Fibroblast of skin of right quadriceps (primary cell): ENCODE measurements around the gene NALCN.

ENCODE experiments used
- DNase-seq: peaks from one replicate; pipeline ENCODE4 v3.0.0-alpha.2; 2013

Gene NALCN

DNA sequence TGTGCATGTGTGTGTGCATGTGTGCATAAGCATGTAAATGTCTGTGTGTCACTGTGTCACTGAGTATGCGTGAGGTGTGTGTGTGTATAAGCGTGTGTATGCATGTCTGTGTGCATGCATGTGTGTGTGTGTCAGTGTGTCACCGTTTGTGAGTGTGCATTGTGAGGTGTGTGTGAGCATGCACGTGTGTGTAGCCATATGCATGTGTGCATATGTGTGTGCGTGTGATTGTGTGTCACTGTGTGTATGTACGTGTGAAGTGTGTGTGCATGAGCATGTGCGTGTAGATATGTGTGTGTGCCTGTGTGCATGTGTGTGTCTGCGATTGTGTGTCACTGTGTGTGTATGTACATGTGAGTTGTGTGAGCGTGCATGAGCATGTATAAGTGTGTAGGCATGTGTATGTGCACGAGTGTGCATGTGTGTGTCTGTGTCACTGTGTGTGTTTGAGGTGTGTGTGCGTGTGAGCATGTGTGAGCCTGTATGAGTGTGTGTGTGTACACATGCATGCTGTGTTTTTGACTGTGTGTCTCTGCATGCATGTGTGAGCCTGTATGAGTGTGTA is 144.5 kb downstream of the NALCN start:
- no peak for DNase-seq

DNA sequence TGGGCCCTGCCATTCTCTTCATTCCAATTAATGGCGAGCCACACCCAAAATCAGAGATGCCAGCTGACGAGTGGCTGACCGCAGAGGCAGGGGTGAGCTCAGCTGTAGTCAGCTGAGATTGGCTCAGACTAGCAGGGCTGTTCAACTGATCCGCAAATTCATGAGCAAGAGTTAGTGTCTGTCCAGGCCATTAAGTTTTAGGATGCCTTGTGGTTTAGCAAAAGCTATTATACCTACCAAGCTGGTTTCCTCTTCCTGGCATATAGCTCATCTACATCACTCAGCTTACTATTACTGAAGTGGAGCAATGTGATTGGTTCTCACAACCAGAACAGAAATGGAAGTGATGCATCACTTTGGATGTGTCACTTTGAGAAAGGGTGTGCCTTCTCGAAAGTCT is 148.7 kb downstream of the NALCN start:
- peak; percentile 28 for DNase-seq

DNA sequence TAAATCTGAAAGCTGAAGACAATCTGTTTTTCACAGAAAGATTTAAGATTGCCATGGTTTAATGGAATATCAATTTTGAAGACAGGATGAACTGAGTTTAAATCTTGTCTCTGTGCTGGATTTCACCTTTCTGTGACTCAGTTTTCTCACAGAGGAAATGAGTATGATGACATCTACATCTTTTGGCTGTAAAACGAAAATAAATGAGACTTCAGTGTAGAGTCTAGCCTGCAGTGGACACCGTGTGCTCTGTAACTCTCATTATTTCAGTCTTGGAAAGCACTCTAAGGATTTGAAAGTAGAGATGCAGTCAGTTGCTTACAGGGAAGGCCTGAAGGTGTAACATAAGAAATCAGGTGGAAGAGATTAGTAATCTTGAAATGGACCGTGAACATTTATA is 150.4 kb downstream of the NALCN start:
- DNase-seq = peak; percentile 3

DNA sequence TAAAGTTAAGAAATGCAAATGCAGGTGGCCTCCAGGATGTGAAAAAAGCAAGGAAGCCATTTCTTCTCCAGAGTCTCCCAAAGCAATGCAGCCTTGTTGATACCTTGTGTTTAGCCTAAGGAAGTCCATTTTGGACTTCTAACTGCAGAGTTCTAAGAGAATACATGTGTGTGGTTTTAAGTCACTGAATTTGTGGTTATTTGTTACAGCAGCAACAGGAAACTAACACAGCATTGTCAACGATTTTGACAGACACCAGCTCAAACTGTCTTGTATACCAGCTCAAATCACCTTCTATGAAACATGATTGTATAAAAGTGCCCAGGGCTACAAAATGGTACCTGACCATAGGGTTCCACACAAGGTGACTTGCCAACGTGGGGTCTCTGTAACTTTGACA is 151.4 kb downstream of the NALCN start:
- no peak for DNase-seq

DNA sequence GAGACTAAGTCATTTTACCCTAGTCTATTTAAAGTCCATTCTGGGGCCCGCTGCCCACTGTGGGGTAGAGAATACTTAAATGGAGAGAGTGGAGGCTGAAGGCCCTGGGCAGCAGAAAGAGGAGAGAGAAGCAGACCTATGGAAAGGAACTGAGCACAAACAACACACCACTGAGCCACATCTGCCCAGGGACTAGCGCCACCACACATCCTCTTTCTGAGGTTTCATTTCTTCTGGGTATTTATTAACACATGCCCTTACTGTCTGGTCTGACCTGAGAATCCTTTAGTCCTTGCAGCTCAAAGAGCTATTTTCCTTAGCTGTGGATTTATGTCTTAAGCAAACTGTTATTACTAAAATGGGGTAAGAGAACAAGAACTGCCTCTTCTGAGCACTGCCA is 154.0 kb downstream of the NALCN start:
- no peak for DNase-seq

DNA sequence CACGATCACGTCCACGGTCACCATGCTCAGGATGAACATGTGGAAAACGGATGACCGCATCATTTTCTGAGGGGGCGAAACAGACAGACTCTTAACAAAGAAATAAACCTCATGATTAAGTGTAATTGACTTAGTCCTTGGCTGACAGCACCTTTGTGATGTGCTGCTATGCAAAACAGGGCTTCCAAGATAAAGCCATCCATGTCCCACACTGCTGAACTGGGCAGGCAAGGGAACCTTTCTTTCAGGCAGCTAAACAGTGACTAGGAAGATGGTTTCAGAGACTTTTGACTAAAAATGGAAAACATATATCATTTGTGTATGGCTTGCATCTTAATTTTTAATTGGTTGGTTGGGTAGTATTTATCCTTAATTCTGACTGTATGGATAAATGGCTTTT is 157.8 kb downstream of the NALCN start:
- DNase-seq = no peak

DNA sequence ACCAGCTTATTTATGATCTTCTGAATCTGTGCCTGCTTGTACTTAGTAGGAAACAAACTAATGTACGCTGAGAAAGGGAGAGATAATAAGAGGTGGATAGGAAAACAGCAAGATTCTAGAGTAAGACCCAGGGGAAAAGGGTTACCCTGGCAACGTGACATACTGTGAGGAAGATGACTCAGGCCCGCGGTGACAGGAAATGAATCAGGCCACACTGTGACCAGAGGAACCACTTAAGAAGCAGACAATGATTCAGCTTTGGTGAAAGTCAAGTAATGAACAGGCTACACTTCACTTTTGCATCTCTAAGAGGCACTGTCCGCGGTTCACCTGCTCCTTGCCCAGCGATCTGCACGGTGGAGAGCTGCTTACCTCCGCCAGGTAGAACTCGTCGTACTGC is 158.2 kb downstream of the NALCN start:
- peak; percentile 93 for DNase-seq

- no peak for DNase-seq
Measured at GRCh38 chr13:101248739-101249514, 167.4 kb downstream of the NALCN start.

DNA sequence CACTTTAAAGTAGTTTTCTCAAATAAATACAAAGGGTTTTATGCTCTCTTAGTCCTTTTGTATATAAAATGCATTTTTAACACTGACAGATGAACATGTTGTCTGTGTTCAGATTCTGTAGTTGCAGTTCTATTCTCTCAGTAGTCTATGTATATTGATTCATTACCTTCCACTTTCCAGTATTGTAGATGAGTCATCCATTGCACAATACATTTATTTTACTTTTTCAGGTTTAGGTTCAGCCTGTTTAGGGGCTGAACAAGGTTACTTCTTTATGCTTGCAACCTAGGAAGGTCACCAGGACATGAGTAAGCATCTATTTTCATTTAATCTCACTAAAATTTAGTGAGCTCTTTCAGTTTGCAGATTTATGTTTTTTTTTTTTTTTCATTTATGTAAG is 173.6 kb downstream of the NALCN start:
- DNase-seq = peak; percentile 9

DNA sequence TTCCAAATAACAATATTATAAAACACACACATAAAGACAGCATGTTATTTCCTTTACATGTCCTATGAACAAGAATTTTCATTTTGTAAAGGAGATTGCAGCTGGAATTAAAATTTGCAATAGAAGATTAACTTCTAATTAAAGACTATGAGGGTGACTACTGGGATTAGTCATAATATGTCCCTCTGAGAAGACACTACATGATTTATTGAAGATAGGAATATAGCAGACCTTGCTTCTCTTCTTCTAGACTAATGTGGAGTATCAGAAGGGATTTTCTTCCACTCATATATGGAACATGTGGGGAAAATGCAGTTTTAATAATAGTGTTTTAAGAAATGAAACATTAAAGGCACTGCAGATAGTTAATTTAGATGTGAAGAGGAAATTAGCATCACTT is 177.8 kb downstream of the NALCN start:
- DNase-seq = no peak

DNA sequence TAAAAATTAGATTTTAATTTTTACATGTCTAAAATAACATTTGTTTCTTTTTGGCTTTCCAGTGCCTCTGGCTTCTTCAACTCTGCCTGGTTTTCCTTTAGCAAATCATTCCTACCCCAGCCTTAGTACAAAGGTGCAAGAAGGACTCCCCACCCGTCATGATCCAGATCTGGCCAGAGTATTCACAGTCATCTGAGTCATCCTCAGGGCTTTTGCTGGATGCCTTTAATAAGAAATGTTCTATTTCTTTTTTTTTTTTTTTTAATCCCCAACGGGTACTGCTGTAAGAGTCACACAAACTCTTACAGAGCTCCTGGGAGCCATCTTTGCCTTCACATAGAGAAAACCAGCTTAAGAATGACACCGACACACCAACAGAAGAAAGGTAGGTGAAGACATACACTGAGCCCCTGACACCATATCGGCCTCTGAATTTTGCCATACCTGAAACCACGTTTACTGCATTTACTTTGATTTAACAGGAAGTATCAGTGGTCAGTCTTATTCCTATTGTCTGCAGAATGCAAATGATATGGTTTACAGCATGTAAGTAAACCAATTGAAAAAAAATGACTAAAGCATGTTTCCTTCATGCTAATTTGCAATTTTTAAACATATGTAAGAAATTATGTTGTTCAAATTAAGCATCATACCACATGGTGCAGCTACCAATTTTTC is 184.4 kb downstream of the NALCN start:
- DNase-seq = peak; percentile 9

GRCh38 chr13:101230271-101230890 is 185.9 kb downstream of the NALCN start:
- DNase-seq = no peak

DNA sequence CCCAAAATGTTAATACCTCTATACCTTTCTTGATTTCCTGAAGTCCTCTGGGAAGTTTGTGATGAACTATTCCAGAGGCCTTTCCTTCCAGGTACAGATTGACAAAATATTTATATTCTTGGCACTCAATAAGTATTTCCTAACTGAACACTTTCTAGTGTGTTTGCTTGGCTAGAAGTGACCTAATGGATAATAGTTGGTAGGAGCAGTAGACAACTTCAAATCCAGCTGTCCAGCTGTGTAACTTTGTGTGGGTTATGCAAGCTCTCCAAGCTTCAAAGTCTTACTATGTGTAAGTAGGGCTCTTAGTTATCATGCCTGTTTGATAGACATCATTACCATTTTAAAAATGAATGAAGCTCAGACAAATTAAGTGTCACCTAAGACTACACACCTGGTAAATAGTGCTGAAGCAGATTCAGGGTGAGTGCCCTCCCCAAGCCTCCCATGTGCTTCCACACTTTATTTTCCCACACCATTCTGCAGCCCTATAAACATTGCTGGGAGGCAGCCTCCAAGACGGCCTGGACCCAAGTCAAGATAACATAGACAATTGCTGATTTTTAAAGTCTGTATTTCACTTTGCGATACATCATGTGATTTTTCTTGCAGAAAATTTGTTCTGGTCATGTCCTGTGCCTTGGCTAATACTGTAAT is 196.6 kb downstream of the NALCN start:
- DNase-seq = no peak

DNA sequence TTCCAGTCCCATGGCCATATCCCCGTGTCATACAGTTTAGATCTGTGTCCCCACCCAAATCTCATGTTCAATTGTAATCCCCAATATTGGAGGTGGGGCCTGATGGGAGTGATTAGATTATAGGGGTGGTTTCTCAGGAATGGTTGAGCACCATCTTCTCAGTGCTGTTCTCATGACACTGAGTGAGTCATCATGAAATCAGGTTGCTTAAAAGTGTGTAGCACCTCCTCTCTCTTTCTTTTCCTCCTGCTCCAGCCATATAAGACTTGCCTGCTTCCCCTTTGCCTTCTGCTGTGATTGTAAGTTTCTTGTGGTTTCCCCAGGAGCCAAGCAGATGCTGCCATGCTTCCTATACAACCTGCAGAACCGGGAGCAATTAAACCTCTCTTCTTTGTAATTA is 197.8 kb downstream of the NALCN start:
- DNase-seq = peak; percentile 14

GRCh38 chr13:101217086-101217485 is 199.2 kb downstream of the NALCN start:
- DNase-seq = no peak

DNA sequence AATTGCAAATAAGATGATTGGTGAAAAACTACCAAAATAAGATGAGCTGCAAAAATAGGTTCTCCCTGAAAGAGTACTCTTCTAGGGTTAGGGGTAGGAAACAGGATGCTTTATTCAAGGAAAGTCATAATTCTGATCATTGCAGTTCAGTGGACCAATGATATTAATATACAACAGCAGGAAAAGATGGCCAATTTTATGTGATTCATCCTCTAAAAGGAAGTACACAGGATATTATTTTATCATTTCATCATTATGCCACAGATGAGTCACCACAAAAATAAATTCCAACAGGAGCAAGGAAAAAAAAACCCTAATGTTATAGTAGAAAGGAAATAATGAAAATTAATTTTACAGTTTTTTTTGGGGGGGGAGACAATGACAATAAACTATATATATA is 205.0 kb downstream of the NALCN start:
- DNase-seq = peak; percentile 63

- peak; percentile 1 for DNase-seq
Measured at GRCh38 chr13:101210774-101211173, 205.5 kb downstream of the NALCN start.

GRCh38 chr13:101209206-101209893 is 207.0 kb downstream of the NALCN start:
- DNase-seq = no peak

GRCh38 chr13:101205408-101205807 is 210.9 kb downstream of the NALCN start:
- no peak for DNase-seq

- no peak for DNase-seq
Measured at GRCh38 chr13:101204270-101205020, 211.9 kb downstream of the NALCN start.

DNA sequence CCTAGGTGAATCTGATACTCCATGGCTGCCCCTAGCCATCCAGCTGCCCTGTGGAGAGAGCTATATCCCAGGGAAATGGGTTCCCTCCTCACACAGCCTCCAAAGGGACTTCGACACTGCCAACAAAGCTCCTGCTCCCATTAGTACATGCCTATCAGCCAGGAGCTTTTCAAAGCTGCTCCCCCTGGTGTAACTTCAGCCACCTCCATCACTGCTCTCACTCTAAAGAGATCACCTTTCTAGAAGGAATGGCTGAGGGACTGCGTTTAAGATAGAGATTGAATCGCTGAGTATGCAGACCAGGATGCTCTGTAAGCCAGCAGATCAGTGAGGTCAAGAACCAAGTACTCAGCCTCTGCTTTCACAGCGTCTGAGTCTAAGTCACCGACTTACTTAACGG is 213.7 kb downstream of the NALCN start:
- no peak for DNase-seq

DNA sequence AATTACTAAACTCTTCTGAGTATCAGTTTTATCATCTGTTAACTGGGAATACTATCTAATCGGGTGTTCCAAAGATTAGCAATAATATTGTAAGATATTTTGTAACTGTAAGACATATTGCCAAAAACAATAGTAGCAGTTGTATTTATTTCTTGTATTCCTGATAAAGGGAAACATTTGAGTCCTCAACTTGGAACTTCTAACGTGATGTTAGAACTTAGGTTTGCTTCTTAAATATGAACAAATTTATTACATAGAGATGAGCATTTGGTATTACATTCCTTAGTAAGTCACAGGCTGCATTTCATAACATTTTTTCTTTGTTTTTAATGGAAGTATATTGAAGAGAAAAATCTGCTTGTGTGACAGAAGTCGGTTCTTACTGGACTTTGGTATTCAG is 225.3 kb downstream of the NALCN start:
- DNase-seq = no peak
